B cell (primary cell): ENCODE measurements around the gene SF3B6. TPM values are rescaled to one million over a fixed set of nuclear protein-coding genes. Genes with fewer than 3 reads are reported as not detected.
A peak's percentile ranks its signal among the peaks of the same experiment; 100 is the strongest.
"Not testable (repeated sequence)": the region's sequence is repeated elsewhere in the genome, so short reads cannot be mapped to it uniquely, and the experiment has no call there.

Experiments used
- ATAC-seq: fragments of 200-7000 bp; cut with Tn5 transposase; one replicate; pipeline ENCODE4 v1.10.0; 2021; ENCODE audit warnings: low read depth, mild to moderate bottlenecking, moderate number of reproducible peaks, moderate library complexity
- CTCF ChIA-PET: fragments of 350-600 bp; sonication (Branson Sonifier 250); formaldehyde crosslinking; loops from one replicate; lab custom pipeline; 2021; ENCODE audit warnings: antibody characterized with exemption, inconsistent platforms; lab: Charles Lee
- POLR2A ChIA-PET: fragments of 350-600 bp; sonication (Branson Sonifier 250); formaldehyde crosslinking; loops from one replicate; lab custom pipeline; 2021; ENCODE audit warnings: antibody characterized with exemption; lab: Charles Lee
- DNase-seq: peaks from one replicate; pipeline ENCODE4 v3.0.0; 2013
- H2AFZ ChIP-seq: 2 replicates; pipeline ENCODE4 v1.6.1; 2012; ENCODE audit warnings: mild to moderate bottlenecking, low read depth, low read length; ENCODE audit not compliant: insufficient read depth, poor library complexity, severe bottlenecking
- H3K27ac ChIP-seq, 2 donors: 1 replicate in 1 of 2; 2 replicates in 1 of 2; pipeline ENCODE4 v1.5.1; 2012 to 2013; ENCODE audit warnings: low read length in 2 of 2, mild to moderate bottlenecking in 2 of 2, moderate library complexity in 1 of 2
- H3K27me3 ChIP-seq, 4 experiments: fragments of 200-600 bp in 1 of 4; sonication (generic) in 1 of 4; replicated peaks in 1 of 4; 1 replicate in 2 of 4; 2 replicates in 2 of 4; pipeline versions ENCODE4 v1.6.1 to v1.7.0; 2013 to 2016; ENCODE audit warnings: low read length in 3 of 4, mild to moderate bottlenecking in 2 of 4, mixed read lengths in 1 of 4, moderate library complexity in 1 of 4; ENCODE audit not compliant: insufficient read depth in 4 of 4, control insufficient read depth in 3 of 4; ENCODE audit errors: control extremely low read depth in 1 of 4
- H3K36me3 ChIP-seq, 2 experiments: replicated peaks in 1 of 2; 1 replicate in 1 of 2; 2 replicates in 1 of 2; pipeline versions ENCODE4 v1.6.1 to v1.7.1; 2013; ENCODE audit warnings: low read length in 1 of 2; ENCODE audit not compliant: insufficient read depth in 2 of 2, control insufficient read depth in 1 of 2; ENCODE audit errors: control extremely low read depth in 1 of 2, extremely low read depth in 1 of 2
- H3K4me1 ChIP-seq, 2 donors: fragments of 200-600 bp in 1 of 2; sonication (generic) in 1 of 2; 1 replicate in 1 of 2; 2 replicates in 1 of 2; pipeline versions ENCODE4 v1.5.1 to v1.6.1; 2013 to 2017; ENCODE audit warnings: low read length in 2 of 2; ENCODE audit not compliant: control insufficient read depth in 2 of 2, insufficient read depth in 2 of 2
- H3K4me2 ChIP-seq: replicated peaks from 2 replicates; pipeline ENCODE3; 2012; ENCODE audit warnings: mild to moderate bottlenecking, low read depth, low read length; ENCODE audit not compliant: poor library complexity, severe bottlenecking
- H3K4me3 ChIP-seq, 5 experiments: fragments of 200-600 bp in 1 of 5; sonication (generic) in 1 of 5; 1 replicate in 3 of 5; 2 replicates in 2 of 5; pipeline versions ENCODE4 v1.5.1 to v1.7.0; 2011 to 2016; ENCODE audit warnings: low read length in 4 of 5, mild to moderate bottlenecking in 4 of 5, low read depth in 2 of 5, control low read depth in 1 of 5, moderate library complexity in 1 of 5; ENCODE audit not compliant: insufficient read depth in 1 of 5; ENCODE audit errors: control extremely low read depth in 1 of 5, extremely low read depth in 1 of 5
- H3K79me2 ChIP-seq: fragments of 200-600 bp; sonication (generic); one replicate; pipeline ENCODE4 v1.6.0; 2016; ENCODE audit warnings: low read length; ENCODE audit not compliant: control insufficient read depth, insufficient read depth
- H3K9ac ChIP-seq: fragments of 200-600 bp; sonication (generic); 2 replicates; pipeline ENCODE4 v1.6.1; 2017; ENCODE audit warnings: mild to moderate bottlenecking, low read length, moderate library complexity
- H3K9me3 ChIP-seq, 3 donors: one replicate each; pipeline versions ENCODE4 v1.6.1 to v1.7.1; 2013; ENCODE audit warnings: low read length in 2 of 3; ENCODE audit not compliant: control insufficient read depth in 2 of 3, insufficient read depth in 1 of 3; ENCODE audit errors: control extremely low read depth in 1 of 3
- H4K20me1 ChIP-seq: 2 replicates; pipeline ENCODE4 v1.6.0; 2012; ENCODE audit warnings: mild to moderate bottlenecking, low read length; ENCODE audit not compliant: insufficient read depth, control insufficient read depth, poor library complexity, severe bottlenecking
- H3K27ac Mint-ChIP-seq: one replicate; pipeline ENCODE4 v1.8.0; 2021; ENCODE audit warnings: mixed read lengths
- H3K27me3 Mint-ChIP-seq: one replicate; pipeline ENCODE4 v1.8.0; 2021; ENCODE audit warnings: mixed read lengths
- H3K4me1 Mint-ChIP-seq: one replicate; pipeline ENCODE4 v1.8.0; 2021; ENCODE audit warnings: mixed read lengths
- H3K4me3 Mint-ChIP-seq: one replicate; pipeline ENCODE4 v1.8.0; 2021; ENCODE audit warnings: mixed read lengths
- H3K9me3 Mint-ChIP-seq: one replicate; pipeline ENCODE4 v1.8.0; 2022; ENCODE audit warnings: mixed read lengths; ENCODE audit not compliant: insufficient read depth
- CTCF ChIP-seq: fragments of 200-600 bp; IDR thresholded peaks from one replicate; pipeline ENCODE4 v1.8.0; 2022; ENCODE audit warnings: antibody characterized with exemption, mild to moderate bottlenecking
- EZH2 ChIP-seq: IDR thresholded peaks from 2 replicates; pipeline ENCODE4 v1.6.1; 2012; ENCODE audit warnings: borderline replicate concordance, low read depth, mild to moderate bottlenecking, moderate library complexity, low read length; ENCODE audit not compliant: insufficient read depth, poor library complexity, severe bottlenecking
- WGBS: methylation state at CpG from one replicate; pipeline ENCODE4 v1.1.5; 2013; ENCODE audit warnings: missing lambda C conversion rate; ENCODE audit not compliant: insufficient coverage; 5-methylcytosine and 5-hydroxymethylcytosine counted together
- intact Hi-C: fragments of 100-400 bp; cut with micrococcal nuclease; formaldehyde crosslinking; loops from one replicate; pipeline ENCODE4 v1.10.0; 2022
- polyA plus RNA-seq: library from polyadenylated mRNA; depleted of rRNA; stranded (reverse); fragments of >200 nt; gene quantifications from 2 replicates; pipeline ENCODE4 v1.2.3, GENCODE V29; 2012
- total RNA-seq, 2 donors: library from RNA; stranded (reverse); fragments of 120-200 nt in 1 of 2; gene quantifications; 1 replicate in 1 of 2; 2 replicates in 1 of 2; pipeline versions ENCODE4 v1.2.3 to v1.2.4, GENCODE V29; 2013 to 2022

Gene SF3B6
- total and polyA plus RNA-seq, 2 donors (not counting 1 experiment from before 2014, with no cell fraction given), result 47.2 to 48.4 TPM

DNA sequence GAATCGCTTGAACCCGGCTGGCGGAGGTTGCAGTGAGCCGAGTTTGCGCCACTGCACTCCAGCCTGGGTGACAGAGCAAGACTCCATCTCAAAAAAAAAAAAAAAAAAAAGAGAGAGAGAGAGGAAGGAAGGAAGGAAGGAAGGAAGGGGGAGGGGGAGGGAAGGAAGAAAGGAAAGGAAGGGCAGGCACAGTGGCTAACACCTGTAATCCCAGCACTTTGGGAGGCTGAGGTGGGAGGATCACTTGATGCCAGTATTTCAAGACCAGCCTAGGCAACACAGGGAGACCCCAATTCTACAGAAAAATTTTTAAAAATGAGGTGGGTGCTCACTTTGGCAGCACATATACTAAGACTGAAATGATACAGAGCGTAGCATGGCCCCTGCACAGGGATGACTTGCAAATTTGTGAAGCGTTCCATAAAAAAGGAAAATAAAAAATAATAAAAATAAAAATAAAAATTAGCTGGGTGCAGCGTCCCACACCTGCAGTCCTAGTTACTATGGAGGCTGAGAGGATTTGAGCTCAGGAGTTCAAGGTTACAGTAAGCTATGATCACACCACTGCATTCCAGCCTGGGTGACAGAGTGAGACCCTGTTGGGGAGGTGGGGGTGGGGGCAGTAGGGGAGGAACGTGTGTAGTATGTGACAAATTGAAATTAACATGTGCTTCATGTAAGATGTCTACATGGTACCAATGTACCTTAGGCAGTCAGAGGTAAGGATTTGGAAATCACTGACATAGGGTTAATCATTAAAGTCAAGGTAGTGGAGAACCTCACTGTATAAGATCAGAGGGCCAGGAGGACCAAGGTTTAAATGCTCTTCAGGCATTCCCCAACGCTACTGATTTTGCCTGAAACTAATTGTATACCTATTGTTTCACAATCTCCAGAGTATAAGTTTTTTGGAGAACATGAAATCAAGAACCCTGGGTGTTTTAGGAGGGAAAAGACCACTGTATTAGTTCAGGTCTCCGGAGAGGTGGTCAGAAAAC, 30.3 kb downstream of the SF3B6 start:
- Histone ChIP-seq H3K4me1 (peaks cover 24 to 26% of the 10 kb centered on the region in 2 donors), H3K27ac (no peak overlapping the region), H3K9ac (no peak overlapping the region), H3K36me3 (no peaks in the 10 kb centered on the region), H3K9me3 (no peaks in the 10 kb centered on the region), H2AFZ (no peak overlapping the region), H3K4me3 (no peak overlapping the region), H3K79me2 (peaks cover 27% of the 10 kb centered on the region), H4K20me1 (peaks cover 6% of the 10 kb centered on the region), H3K4me2 (peak overlapping the region; percentile 96), H3K27me3 (peaks cover 0 to 20% (median 2%) of the 10 kb centered on the region in 4 experiments)
- TF ChIP-seq CTCF (no peak), EZH2 (no peak)
- CTCF ChIA-PET, result interaction anchor here (1.5 to 2.0 kb wide), 2 partner anchors 38 kb away, joined by 5 to 18 read pairs; partner anchors contain the start of gene TP53I3
- Mint-ChIP-seq H3K4me3 (peak overlapping the region; percentile 90), H3K4me1 (peaks cover 25% of the 10 kb centered on the region), H3K9me3 (no peaks in the 10 kb centered on the region), H3K27me3 (no peaks in the 10 kb centered on the region), H3K27ac (no peak overlapping the region)
- POLR2A ChIA-PET, result no interaction called here
- ATAC-seq, result no peak
- 83% methylated on average over 1 of the region's 11 CpGs for WGBS
- DNase-seq, result no peak
- intact Hi-C loops, result loop anchor here (2.0 kb wide), 3 partner anchors 39 to 1833 kb away; partner anchors contain the start of genes ASXL2, CENPO, PTRHD1 and TP53I3

- POLR2A ChIA-PET, H4K20me1 ChIP-seq, H3K4me3 ChIP-seq, H3K9me3 Mint-ChIP-seq, H3K4me2 ChIP-seq, H3K4me3 Mint-ChIP-seq, H3K27ac Mint-ChIP-seq, H3K27ac ChIP-seq, H3K9me3 ChIP-seq, ATAC-seq, DNase-seq, H2AFZ ChIP-seq, H3K27me3 ChIP-seq, CTCF ChIA-PET, intact Hi-C loops, H3K27me3 Mint-ChIP-seq, H3K9ac ChIP-seq: not testable (repeated sequence)
- H3K36me3 ChIP-seq, result peaks cover 0 to 12% of the 10 kb centered on the region in 2 experiments
- H3K4me1 Mint-ChIP-seq, result peaks cover 19% of the 10 kb centered on the region
- peaks cover 33% of the 10 kb centered on the region for H3K79me2 ChIP-seq
- 99% methylated on average over 5 of the region's 6 CpGs for WGBS
- H3K4me1 ChIP-seq, result peaks cover 6 to 12% of the 10 kb centered on the region in 2 donors
These were observed 33.0 kb downstream of the SF3B6 start for GRCh38 chr2:24043133-24043532.
